A204.1 (cell line): Measurements from ENCODE around the gene FOXJ1.
"Not testable (repeated sequence)": the region's sequence is repeated elsewhere in the genome, so short reads cannot be mapped to it uniquely, and the experiment has no call there.

ENCODE experiments used
- FAIRE-seq: peaks from 2 replicates; lab custom pipeline; 2012; peaks lifted over from hg19 to GRCh38; lab: Jason Lieb, UNC

The FOXJ1 gene, protein sequence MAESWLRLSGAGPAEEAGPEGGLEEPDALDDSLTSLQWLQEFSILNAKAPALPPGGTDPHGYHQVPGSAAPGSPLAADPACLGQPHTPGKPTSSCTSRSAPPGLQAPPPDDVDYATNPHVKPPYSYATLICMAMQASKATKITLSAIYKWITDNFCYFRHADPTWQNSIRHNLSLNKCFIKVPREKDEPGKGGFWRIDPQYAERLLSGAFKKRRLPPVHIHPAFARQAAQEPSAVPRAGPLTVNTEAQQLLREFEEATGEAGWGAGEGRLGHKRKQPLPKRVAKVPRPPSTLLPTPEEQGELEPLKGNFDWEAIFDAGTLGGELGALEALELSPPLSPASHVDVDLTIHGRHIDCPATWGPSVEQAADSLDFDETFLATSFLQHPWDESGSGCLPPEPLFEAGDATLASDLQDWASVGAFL

GRCh38 chr17:76141212-76142038, at the start of gene FOXJ1:
Gene FOXJ1, minus strand, starts transcription at chr17:76141245. Its CDS starts 850 bp downstream, at chr17:76140395.
- no peak for FAIRE-seq

DNA sequence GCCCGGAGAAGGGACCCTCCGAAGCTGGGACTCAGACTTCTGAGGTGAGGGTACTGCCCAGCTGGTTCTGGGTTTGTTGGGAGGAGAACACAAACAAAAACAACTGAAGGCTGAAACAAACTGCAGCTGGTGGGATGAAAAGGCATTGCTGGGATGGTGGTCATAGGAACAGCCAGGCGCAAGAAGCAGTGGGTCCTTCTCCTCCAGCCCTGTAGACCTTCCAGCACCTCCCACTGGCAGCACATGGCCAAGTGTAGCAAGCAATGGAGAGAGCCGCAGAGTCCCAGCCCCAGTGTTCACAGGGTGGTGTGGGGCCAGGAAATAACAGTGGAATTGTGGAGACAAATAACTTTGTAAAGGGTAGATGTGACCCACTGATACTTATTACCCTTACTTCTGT, 48.7 kb upstream of the FOXJ1 start:
- no peak for FAIRE-seq

DNA sequence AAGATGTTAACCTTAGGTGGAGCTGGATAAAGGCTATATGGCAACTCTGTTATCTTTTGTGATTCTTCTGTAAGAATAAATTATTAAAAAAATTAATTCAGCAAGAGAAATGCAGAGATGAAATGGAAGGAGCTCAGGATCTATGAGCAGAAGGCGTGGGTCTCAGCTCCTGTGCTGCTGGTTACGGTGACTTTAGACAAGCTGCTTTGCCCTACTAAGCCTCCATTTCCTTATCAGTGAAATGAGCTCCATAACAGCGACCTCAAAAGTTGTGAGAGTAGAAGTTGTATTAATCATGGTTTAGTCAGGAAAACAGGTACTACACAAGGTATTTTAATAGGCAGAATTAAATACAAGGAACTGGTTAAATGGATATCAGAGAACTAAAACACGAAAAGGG, 48.2 kb upstream of the FOXJ1 start:
- no peak for FAIRE-seq

- no peak for FAIRE-seq
These were observed 47.4 kb upstream of the FOXJ1 start for GRCh38 chr17:76188213-76189016.

GRCh38 chr17:76186774-76187173, 45.7 kb upstream of the FOXJ1 start:
- FAIRE-seq = not testable (repeated sequence)

- no peak for FAIRE-seq
These were observed 43.2 kb upstream of the FOXJ1 start for GRCh38 chr17:76184290-76184689.

DNA sequence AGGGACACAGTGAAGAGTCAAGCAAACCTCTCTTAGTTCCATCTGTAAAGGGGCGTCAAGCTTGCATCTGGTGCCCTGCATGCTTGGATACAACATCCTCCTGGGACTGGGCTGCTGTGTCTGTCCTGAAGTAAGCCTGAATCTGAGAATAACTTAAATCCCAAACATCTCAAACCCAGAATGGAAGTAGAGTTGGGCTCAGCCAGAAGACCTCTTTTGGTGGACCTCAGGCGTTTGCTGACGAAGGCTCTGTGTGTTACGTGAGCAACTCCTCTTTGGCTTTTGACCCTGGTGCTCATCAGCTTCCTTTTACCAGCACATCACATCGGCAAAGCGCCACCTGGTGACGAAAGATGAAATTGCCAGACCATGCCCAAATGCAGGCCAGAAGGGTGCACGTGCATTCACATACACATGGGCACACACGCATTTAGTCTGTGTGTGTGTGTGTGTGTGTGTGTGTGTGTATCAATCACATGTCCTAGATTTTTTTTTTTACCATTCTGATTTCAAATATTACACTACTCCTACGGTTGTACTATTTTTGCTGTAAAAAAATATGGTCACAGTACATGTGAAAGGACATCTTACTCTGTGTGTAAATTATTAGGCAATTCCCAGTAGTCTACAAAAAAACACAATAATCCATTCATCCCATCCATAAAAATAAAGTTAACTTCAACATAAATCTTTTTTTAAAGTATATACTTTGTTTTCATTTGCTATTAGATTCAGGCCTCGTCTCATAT, 41.1 kb upstream of the FOXJ1 start:
- no peak for FAIRE-seq

GRCh38 chr17:76179496-76180467, 38.7 kb upstream of the FOXJ1 start:
- no peak for FAIRE-seq

DNA sequence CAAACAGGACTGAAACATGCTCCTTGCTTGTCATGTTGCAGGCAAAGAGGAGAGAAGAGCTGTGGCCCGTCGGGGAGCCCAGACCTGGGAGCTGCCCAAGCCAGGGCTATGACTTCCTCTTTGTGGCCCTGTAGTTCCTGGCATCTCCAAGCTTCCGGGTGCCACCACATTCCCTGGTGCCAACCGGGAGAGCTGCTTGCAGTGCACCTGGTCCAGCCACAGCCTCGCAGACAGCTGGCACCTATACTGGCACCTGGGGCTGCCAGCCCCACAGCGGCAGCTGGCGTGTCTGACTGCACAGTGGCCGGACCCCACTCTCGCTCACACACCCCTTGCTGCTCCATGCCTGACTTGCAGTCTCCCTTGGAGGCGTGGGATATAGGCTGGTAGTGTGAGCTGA, 37.1 kb upstream of the FOXJ1 start:
- FAIRE-seq = no peak

DNA sequence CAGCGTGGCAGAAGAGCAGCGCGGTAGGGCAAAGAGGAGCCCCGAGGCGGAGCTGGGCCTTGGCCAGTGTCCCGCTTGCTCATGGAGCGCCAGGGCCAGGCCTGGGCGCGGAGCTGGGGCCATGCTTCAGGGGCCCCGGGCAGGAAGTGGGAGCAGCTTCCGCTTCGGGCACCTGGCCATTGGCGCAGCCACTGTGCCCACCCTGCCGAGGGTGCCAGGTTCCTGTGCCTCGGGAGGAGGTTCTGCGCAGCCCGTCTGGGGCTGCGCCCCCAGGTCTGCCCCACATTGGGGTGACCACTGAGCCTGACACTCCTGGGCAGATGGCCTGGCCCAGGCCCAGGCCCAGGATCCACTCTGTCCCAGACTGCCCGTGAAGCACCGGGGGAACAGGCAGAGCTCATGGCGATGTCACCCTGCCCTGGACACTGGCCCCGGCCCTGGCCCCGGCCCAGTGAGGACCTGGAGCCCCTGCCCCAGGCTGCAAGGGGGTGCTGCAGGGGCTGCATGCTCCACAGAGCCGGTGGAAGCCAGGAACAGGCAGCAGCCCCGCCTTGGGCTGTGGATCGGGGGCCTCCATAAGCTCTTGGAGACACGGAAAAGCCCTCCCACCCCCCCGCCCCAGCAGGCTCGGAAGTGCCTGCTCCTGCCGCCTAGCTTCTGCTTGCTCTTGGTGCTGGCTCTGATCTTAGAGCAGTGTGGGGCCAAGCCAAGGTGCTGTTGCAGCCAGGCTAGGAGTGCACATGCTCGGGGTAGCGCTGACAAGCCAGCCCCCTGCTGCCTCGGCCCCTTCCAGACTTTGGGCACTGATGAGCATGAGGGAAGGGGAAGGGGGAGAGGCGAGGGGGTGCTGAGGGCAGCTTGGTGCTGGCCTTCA, 35.9 kb upstream of the FOXJ1 start:
- no peak for FAIRE-seq

- FAIRE-seq = no peak
These were observed 33.0 kb upstream of the FOXJ1 start for GRCh38 chr17:76174037-76174436.

DNA sequence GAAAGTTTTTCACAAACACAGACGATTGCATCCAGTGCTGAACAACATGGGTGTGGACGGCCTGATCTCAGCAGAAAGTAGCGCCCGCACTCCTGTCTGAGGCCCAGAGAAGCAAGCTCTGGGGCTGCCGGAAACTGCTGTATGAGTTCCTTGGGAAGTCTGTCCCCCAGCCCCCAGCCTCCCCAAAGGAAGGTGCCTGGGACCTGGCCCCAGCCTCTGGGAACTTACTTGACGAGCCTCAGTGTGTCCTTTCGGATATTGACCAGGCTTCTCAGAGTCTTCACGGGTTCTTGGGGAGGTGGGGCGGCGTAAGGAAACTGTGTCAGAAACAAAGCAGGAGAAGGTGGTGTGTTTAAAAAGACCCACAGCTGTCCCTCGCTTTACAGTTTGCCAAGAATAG, 32.4 kb upstream of the FOXJ1 start:
- no peak for FAIRE-seq

GRCh38 chr17:76171706-76172105, 30.7 kb upstream of the FOXJ1 start:
- no peak for FAIRE-seq

- FAIRE-seq = no peak
These were observed 29.1 kb upstream of the FOXJ1 start for GRCh38 chr17:76170114-76170513.

DNA sequence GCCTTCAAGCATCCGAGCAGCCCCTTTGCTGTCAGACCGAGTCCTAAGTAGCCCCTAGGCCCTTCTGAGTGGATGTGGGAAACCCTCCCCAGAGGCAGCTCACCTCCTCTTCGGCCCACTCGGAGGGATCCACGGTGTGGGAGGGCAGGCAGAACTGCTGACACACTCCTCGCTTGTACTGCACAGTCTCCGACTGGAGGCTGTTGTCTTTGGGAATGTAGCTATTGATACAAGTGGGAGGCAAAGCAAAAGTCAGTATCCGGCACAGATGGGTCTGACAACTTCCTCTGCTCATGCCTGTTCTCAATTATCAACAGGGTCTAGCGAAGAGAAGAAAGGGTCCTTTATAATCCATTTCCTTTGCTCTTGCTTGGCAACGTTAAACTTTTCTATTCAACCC, 25.9 kb upstream of the FOXJ1 start:
- FAIRE-seq = no peak

GRCh38 chr17:76166168-76166567, 25.1 kb upstream of the FOXJ1 start:
- FAIRE-seq = no peak

GRCh38 chr17:76164331-76164730, 23.3 kb upstream of the FOXJ1 start:
- FAIRE-seq = no peak

DNA sequence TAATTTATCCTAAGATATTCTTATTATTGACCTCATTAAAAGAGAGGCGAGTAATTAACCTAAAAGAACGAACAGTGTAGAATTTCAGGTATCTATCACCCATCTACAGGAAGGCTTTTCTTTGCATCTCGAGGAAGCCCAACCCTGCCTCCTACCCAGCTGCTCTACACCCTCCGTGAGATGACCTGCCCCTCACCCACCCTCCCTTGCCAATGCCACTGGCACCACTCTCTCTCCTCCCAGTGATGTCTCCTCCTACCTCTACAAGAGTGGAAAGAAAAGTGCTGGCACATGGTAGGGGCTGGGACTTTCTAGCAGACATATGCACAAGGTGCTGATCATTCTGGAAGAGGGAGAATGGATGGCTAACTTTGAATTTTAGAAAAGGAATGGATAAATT, 22.9 kb upstream of the FOXJ1 start:
- FAIRE-seq = no peak

GRCh38 chr17:76161619-76162266, 20.7 kb upstream of the FOXJ1 start:
- FAIRE-seq = no peak
